Measurements from ENCODE around the gene PAM16. TPM values are rescaled to one million over a fixed set of nuclear protein-coding genes. Genes with fewer than 3 reads are reported as not detected.
"Not testable (repeated sequence)": the region's sequence is repeated elsewhere in the genome, so short reads cannot be mapped to it uniquely, and the experiment has no call there.

Gene PAM16
- total RNA-seq, 1 donor from 2014 or later = 34.3 TPM

DNA sequence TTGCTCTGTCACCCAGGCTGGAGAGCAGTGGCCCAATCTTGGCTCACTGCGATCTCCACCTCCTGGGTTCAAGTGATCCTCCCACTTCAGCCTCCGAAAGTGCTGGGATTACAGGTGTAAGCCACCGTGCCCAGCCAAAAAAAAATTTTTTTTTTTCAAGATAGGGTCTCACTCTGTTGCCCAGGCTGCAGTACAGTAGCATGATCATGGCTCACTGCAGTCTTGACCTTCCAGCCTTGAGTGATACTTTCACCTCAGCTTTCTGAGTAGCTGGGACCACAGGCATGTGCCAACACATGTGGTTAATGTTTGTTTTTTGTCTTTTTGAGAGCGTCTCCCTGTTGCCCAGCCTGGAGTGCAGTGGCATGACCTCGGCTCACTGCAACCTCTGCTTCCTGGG lies 1.7 kb upstream of the PAM16 start:
- no peak for ATAC-seq

- ATAC-seq = no peak
These were observed 759 bp upstream of the PAM16 start for GRCh38 chr16:4351880-4352279.

GRCh38 chr16:4350365-4350786 lies 745 bp downstream of the PAM16 start:
- ATAC-seq = peak; percentile 30

- no peak for ATAC-seq
These were observed 1.8 kb downstream of the PAM16 start for GRCh38 chr16:4349332-4349731.

GRCh38 chr16:4347765-4348509 lies 3.2 kb downstream of the PAM16 start:
- ATAC-seq = no peak

DNA sequence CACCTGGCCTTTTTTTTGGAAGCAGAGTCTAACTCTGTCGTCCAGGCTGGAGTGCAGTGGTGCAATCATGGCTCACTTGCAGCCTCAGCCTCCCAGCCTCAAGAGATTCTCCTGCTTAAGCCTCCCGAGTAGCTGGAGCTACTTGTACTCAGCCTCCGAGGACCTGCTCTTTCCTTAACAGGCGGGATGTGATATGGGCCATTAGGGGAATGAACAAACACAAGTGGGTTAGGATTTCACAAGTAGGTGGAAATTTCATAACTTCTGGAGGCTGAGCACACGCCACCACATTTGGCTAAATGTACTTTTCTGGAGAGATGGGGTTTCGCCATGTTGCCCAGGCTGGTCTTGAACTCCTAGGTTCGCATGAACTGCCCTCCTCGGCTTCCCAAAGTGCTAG lies 4.1 kb downstream of the PAM16 start:
- ATAC-seq = no peak

GRCh38 chr16:4345836-4346781 lies 5.0 kb downstream of the PAM16 start:
- no peak for ATAC-seq

DNA sequence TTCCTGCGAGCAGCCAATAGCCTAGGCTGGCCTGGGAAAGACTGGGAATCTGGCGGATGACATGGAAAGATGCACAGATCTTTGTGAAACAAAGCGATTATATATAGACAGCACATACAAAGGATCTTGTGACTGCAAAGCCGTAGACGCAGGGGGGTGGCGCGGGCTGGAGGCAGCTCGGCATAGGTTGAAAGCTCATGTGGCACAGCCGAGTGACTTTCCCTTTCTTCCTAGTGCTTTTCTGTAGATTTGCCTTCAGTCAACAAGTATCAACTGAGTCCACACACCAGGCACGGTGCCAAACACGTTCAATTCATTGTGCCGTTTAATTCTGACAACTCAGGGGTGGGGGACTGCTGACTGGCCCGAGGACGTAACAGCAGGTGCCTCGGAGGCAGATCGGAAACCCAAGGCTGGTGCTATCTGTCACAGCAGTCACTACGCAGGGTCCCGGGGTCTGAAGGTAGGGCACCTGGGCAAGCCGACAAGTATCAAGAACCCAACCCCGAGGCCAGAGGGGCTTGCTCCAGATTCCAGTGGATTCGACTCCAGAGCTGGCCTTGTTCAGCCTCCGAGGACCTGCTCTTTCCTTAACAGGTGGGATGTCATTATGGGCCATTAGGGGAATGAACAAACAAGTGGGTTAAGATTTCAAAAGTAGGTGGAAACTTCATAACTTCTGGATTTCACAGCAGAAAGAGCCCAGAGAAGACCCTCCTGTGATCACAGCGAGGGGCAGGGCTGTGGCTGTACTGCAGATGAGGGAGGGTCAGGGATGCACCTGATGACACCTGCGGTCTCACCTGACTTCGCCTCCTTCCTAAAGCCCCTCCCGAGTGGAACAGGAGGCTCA lies 5.9 kb downstream of the PAM16 start:
- no peak for ATAC-seq

- ATAC-seq = not testable (repeated sequence)
These were observed 6.7 kb downstream of the PAM16 start for GRCh38 chr16:4344300-4344982.

DNA sequence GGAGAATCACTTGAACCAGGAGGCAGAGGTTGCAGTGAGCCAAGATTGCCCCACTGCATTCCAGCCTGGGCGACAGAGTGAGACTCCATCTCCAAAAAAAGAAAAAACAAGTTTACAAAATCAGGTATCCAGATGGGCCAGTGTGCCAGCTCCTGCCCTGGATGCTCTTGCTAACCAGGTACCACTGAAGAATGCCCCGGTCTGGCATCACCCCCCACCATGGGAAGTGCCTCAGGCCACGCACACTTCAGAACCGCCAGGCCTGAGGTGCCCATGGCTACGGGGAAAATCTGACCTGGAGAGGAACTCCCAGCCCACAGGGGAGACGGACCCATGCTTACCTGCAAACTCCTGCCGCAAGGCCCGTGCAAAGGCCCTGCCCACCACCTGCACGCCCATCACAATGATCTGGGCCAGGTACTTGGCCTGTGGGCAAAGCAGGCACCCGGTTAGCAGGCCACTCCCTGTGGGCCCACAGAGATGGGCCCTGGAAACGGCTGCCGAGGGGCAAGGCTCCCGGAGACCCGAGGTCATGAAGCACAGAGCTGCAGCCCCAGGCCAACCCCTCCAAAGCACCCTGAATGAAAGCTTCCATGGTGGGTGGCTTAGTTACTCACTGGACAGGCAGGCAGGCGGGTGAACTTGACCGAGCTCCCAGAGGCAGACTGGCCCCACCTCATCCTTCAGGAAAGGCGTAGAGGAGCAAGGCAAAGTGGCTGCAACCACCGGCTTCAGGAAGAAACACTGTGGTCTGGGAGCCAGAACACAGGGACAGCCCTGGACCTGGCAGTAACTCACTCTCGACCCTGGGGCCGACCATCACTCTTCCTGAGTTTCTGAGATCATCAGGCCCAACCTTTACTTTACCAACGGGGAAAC lies 8.0 kb downstream of the PAM16 start:
- ATAC-seq = no peak

GRCh38 chr16:4341250-4341649 lies 9.9 kb downstream of the PAM16 start:
- no peak for ATAC-seq

DNA sequence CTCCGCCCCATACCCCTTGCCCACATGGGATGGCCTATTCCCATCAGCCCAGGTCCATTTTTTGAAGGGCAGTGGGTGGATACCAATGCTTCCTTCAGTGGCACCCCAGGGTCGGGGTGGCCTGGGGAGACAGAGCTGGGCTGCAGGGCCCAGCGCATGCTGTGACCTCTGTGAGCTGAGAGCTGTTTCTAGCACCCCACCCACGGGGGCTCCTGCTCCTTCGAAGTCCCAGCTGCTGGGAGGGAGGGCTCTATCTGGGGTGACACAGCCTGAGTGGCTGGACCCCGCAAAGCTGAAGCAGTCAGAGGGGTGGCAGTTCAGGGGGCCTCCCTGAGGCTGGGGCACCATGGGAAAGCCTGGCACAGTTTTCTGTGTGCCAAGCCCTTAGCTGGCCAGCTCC lies 10.7 kb downstream of the PAM16 start:
- ATAC-seq = no peak

GRCh38 chr16:4339909-4340308 lies 11.2 kb downstream of the PAM16 start:
- no peak for ATAC-seq

DNA sequence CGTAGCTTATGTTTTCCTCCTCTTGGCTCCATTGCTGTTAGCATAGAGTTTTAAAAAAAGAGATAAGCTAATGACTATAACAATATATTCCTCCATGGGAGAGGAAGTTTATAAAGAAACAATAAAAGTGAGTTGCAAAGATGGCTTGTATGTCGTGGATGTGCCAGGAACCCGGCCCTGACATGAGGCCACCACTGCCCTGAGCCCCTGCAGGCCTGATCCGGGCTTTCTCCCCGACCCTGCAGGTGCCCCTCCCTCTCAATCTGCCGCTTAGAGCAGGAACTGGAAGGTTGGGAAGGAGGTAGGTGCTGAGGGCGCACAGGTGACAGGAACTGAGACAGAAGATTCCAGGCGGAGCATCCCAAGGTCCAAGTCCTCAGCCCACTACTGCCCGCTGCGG lies 11.7 kb downstream of the PAM16 start:
- ATAC-seq = no peak

DNA sequence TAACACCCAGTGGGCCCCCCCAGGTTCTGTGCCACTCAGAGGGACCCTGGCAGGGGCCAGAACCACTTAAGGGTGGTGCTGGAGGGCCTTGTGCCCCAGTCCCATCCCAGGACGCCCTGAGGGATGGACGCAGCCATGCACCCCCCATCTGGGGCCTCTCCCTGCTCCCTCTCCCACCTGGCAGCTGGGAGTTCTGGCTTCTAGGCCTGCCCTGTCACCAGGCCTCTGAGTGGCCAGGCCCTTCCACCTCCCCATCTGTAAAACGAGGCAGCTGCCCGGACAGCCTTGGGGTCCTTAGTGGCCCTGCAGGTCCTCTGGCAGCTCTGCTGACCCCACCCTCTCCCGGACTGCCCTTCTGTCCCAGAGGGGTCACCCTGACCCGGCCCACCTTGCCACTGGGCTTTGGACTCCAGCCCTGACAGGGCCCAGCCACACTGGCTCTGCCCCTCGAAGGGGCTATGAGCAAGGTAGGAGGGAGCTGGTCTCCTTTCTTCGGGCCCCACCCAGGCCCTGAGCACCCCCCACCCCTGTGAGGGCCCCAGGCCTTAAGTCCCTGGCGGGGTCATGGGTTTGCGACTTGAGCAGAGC lies 12.3 kb downstream of the PAM16 start:
- no peak for ATAC-seq

GRCh38 chr16:4338125-4338582 lies 13.0 kb downstream of the PAM16 start:
- ATAC-seq = no peak

GRCh38 chr16:4337540-4338088 lies 13.5 kb downstream of the PAM16 start:
- no peak for ATAC-seq

DNA sequence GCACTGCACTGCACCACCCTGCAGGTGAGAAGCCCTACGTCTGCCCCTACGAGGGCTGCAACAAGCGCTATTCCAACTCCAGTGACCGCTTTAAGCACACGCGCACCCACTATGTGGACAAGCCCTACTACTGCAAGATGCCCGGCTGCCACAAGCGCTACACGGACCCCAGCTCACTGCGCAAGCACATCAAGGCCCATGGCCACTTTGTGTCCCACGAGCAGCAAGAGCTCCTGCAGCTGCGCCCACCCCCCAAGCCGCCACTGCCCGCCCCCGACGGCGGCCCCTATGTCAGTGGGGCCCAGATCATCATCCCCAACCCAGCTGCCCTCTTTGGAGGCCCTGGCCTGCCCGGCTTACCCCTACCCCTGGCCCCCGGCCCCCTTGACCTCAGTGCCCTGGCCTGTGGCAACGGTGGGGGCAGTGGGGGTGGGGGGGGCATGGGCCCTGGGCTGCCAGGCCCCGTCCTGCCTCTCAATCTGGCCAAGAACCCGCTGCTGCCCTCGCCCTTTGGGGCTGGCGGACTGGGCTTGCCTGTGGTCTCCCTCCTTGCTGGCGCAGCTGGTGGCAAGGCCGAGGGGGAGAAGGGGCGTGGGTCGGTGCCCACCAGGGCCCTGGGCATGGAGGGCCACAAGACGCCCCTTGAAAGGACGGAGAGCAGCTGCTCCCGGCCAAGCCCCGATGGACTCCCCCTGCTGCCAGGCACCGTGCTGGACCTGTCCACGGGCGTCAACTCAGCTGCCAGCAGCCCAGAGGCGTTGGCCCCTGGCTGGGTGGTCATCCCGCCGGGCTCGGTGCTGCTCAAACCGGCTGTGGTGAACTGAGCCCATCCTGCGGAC lies 14.2 kb downstream of the PAM16 start:
- no peak for ATAC-seq

Data from esophagus mucosa (tissue), 1 donor.